ENCODE measurements around the gene NOP9. TPM values are rescaled to one million over a fixed set of nuclear protein-coding genes. Genes with fewer than 3 reads are reported as not detected.

Gene NOP9
- total and polyA plus RNA-seq, 7 donors: 11.4 to 38.8 (median 36.7) TPM

DNA sequence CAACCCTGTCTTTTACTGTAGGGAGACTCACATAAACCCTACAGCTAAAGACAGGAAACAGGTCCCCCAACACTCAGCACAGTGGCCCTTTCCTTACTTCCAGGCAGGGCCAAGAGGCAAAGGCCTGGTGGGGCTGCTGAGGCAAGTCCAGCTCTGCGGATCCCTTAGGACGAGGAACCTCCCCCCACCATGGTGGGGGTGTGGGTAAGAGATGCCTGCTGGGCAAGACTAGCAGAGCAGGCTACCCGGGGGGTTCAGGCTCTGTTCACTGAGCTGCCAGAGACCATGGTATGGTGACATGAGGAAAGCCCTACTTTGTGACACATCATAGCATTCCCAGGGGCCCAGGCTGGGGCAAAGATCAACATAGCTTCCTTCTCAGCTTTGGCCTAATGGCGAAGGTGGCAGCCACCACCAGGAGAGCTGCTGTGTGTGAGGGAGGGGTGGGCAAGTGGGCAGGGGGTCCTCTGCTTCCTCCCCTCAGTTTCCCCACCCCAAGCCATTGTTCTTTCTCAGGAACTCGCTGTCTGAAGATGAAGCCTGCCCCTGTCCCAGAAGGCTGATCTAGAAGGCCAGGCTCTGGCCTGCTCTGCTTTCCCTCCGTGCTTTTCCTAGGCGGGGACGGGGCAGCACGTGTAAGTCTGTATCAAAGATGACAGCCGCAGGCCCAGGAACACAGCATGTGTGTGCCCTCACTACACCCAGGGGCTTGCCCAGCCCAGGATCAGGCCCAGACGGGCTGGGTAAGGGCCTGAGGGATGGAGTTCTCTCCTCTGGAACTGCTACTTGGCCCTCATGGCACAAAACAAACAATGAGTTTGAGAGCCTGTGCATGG, 47.1 kb upstream of the NOP9 start:
- Histone ChIP-seq H3K4me1 (no peaks in the 10 kb centered on the region), H3K27me3 (ENCODE audit: insufficient read depth in 3 of 3, low read length in 2 of 3) (no peaks in the 10 kb centered on the region), H3K4me3 (no peak overlapping the region), H3K36me3 (ENCODE audit: insufficient read depth in 1 of 2, low read depth in 1 of 2) (no peaks in the 10 kb centered on the region), H3K9me3 (no peaks in the 10 kb centered on the region), H3K27ac (no peak overlapping the region)
- intact Hi-C loops (cut with DNase I): no loop called here
- DNase-seq: no peak
- TF ChIP-seq, protein P1, sequence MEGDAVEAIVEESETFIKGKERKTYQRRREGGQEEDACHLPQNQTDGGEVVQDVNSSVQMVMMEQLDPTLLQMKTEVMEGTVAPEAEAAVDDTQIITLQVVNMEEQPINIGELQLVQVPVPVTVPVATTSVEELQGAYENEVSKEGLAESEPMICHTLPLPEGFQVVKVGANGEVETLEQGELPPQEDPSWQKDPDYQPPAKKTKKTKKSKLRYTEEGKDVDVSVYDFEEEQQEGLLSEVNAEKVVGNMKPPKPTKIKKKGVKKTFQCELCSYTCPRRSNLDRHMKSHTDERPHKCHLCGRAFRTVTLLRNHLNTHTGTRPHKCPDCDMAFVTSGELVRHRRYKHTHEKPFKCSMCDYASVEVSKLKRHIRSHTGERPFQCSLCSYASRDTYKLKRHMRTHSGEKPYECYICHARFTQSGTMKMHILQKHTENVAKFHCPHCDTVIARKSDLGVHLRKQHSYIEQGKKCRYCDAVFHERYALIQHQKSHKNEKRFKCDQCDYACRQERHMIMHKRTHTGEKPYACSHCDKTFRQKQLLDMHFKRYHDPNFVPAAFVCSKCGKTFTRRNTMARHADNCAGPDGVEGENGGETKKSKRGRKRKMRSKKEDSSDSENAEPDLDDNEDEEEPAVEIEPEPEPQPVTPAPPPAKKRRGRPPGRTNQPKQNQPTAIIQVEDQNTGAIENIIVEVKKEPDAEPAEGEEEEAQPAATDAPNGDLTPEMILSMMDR (IDR thresholded peaks at IDR 0.05): no peak
- ATAC-seq: no peak
- WGBS, 3 donors: 78 to 80% (median 79%) methylated on average over 11 of the region's 11 CpGs

DNA sequence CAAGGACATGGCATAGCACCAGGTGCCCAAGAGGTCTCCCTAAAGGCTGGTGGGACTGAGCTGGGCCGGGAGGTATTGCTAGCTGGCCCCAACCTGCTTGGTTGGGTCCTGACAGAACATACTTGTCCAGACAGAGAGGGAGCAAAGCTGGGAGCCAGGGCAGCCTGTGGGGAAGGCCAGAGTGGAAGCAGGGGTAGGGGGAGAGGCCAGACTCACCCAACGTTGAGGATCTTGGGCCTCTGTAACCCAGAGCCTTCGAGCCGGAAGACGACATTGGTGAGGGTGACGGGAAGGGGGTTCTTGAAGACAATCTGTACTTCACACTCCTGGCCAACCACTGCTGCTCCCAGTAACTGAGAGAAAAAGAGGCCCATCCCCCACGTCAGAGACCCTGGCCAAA, 45.7 kb upstream of the NOP9 start:
- Histone ChIP-seq H3K9me3 (no peaks in the 10 kb centered on the region), H3K27ac (no peak overlapping the region), H3K4me1 (no peaks in the 10 kb centered on the region), H3K27me3 (ENCODE audit: insufficient read depth in 3 of 3, low read length in 2 of 3) (no peaks in the 10 kb centered on the region), H3K4me3 (no peak overlapping the region), H3K36me3 (ENCODE audit: insufficient read depth in 1 of 2, low read depth in 1 of 2) (no peaks in the 10 kb centered on the region)
- 85 to 87% (median 86%) methylated on average over 7 of the region's 7 CpGs for WGBS, 3 donors
- ATAC-seq: no peak
- intact Hi-C loops (cut with DNase I): no loop called here
- no peak for DNase-seq
- TF ChIP-seq, protein P1 (IDR thresholded peaks at IDR 0.05): no peak

DNA sequence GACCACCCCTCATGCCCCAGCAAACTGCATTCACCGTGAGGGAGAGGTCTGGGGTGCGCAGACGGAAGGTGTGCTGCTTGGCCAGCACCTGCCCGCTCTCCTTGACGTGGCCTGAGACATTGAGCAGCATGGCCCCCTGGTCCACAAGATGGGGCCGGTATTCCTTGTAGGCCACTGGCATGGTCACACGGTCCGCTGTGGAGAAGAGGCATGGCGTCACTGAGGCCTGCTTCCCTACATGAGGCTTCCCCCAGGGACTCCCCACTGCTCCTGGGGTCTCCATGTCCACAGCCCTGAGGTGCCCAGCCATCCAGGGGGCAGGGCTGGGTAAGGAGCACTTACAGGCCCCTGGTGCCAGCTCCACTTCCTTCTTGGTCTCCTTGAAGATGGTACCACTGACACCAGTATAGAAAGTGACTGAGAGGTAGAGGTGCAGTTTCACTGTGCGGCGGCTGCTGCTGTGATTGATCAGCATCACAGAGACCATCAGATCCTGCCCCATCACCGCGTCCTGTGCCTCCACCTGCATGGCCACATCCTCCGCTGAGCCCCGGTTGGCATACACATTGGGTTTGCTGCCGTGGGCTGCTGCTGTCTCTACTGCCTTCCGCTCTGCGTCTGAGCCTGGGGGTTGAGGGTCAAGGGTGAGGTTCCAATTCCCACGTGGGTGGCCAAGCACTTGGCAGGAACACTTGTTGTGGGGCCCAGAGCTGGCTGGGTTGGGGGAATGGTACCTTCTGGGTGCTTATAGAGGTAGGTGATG, 44.8 kb upstream of the NOP9 start:
- DNase-seq (no peak), ATAC-seq (no peak)
- Histone ChIP-seq H3K4me3 (no peak overlapping the region), H3K9me3 (no peaks in the 10 kb centered on the region), H3K4me1 (no peaks in the 10 kb centered on the region), H3K36me3 (ENCODE audit: insufficient read depth in 1 of 2, low read depth in 1 of 2) (no peaks in the 10 kb centered on the region), H3K27me3 (ENCODE audit: insufficient read depth in 3 of 3, low read length in 2 of 3) (no peaks in the 10 kb centered on the region), H3K27ac (no peak overlapping the region)
- intact Hi-C loops (cut with DNase I): no loop called here
- TF ChIP-seq, protein P1 (IDR thresholded peaks at IDR 0.05): no peak
- 89 to 94% (median 91%) methylated on average over 19 of the region's 19 CpGs for WGBS, 3 donors

DNA sequence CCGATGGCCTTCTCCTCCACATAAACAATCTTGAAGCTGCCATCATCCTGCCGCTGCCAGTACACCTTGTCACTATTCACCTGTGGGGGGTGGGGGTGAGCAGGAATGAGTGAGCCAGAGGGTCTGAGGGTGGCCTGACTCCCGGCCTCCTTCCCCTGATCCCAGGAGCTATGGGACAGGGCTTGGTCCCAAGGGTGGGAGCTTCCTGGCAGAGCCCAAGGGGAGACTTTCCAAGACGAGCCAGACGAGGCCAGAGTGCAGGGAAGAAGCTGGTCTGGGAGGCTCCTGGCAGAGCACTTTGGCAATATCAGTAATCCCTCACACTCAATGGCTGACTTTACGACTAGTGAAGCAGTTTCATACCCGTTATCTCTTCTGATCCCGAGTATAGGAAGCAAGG, 44.2 kb upstream of the NOP9 start:
- H3K4me1 ChIP-seq: no peaks in the 10 kb centered on the region
- H3K27me3 ChIP-seq (ENCODE audit: insufficient read depth in 3 of 3, low read length in 2 of 3): no peaks in the 10 kb centered on the region
- H3K9me3 ChIP-seq: no peaks in the 10 kb centered on the region
- 87 to 91% (median 87%) methylated on average over 8 of the region's 8 CpGs for WGBS, 3 donors
- no peak for ATAC-seq
- DNase-seq: no peak
- TF ChIP-seq, protein P1 (IDR thresholded peaks at IDR 0.05): no peak
- H3K4me3 ChIP-seq: no peak overlapping the region
- no peak overlapping the region for H3K27ac ChIP-seq
- intact Hi-C loops (cut with DNase I): no loop called here
- no peaks in the 10 kb centered on the region for H3K36me3 ChIP-seq (ENCODE audit: insufficient read depth in 1 of 2, low read depth in 1 of 2)

Measured in psoas muscle (tissue), 8 donors.